Measurements from ENCODE around the gene CTSK. TPM values are rescaled to one million over a fixed set of nuclear protein-coding genes. Genes with fewer than 3 reads are reported as not detected.

Gene CTSK
- total RNA-seq, 2 experiments from 2014 or later = 1.6 to 1.8 TPM

DNA sequence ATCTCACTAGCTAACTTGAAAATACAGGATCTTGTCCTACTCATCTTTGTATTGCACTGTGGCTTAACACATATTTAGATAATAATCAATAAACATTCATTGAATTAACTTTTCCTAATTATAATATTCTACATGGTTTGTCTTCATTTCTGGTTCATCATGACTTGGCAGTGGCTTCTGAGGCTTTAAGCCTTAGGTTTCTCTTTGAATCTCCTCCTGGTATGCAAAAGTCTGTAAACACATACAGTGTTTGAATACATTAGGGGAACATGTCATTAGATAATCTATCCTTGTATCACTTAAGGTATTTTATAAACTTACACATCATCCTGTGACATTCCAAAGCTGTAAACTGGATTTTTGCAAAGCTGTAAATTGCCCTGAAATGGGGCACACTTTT lies 20.6 kb downstream of the CTSK start:
- intact Hi-C loops (cut with micrococcal nuclease; ENCODE audit: unreplicated experiment) = no loop called here
- Histone ChIP-seq H4K20me1 (ENCODE audit: insufficient read depth, low read length) (no peaks in the 10 kb centered on the region), H3K36me3 (ENCODE audit: insufficient read depth, low read length) (no peaks in the 10 kb centered on the region), H3K27ac (ENCODE audit: low read depth, low read length, poor library complexity, severe bottlenecking) (no peak overlapping the region), H3K9me3 (ENCODE audit: low read length) (no peaks in the 10 kb centered on the region), H3K4me1 (ENCODE audit: insufficient read depth, low read length, poor library complexity, severe bottlenecking) (peaks cover 12% of the 10 kb centered on the region), H3K9me2 (ENCODE audit: insufficient read depth, low read length) (no peaks in the 10 kb centered on the region), H3K4me2 (ENCODE audit: low read length) (peak overlapping the region; percentile 35), H3K79me2 (ENCODE audit: insufficient read depth, low read depth, low read length) (no peaks in the 10 kb centered on the region), H2AFZ (ENCODE audit: low read length) (0 out of 2 replicates have a peak overlapping the region, but pooled peaks have one; percentile 8), H3K4me3 (ENCODE audit: low read depth, low read length, poor library complexity, severe bottlenecking) (no peak overlapping the region)
- no TSS peak for BruUV-seq (replicated peaks)
- TF ChIP-seq, protein P1, sequence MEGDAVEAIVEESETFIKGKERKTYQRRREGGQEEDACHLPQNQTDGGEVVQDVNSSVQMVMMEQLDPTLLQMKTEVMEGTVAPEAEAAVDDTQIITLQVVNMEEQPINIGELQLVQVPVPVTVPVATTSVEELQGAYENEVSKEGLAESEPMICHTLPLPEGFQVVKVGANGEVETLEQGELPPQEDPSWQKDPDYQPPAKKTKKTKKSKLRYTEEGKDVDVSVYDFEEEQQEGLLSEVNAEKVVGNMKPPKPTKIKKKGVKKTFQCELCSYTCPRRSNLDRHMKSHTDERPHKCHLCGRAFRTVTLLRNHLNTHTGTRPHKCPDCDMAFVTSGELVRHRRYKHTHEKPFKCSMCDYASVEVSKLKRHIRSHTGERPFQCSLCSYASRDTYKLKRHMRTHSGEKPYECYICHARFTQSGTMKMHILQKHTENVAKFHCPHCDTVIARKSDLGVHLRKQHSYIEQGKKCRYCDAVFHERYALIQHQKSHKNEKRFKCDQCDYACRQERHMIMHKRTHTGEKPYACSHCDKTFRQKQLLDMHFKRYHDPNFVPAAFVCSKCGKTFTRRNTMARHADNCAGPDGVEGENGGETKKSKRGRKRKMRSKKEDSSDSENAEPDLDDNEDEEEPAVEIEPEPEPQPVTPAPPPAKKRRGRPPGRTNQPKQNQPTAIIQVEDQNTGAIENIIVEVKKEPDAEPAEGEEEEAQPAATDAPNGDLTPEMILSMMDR (conservative IDR thresholded peaks at IDR 0.05; ENCODE audit: low read length) = no peak
- no peak for TF ChIP-seq EZH2phosphoT487 (IDR thresholded peaks at IDR 0.05; ENCODE audit: borderline replicate concordance, low read depth, low read length)
- no peak for DNase-seq (ENCODE audit: low spot score)
- POLR2A ChIA-PET = interaction anchor here (0.9 to 1.0 kb wide), 2 partner anchors 19 to 22 kb away, joined by 3 to 4 read pairs; partner anchors contain the start of gene CTSS
- CTCF ChIA-PET (ENCODE audit: unreplicated experiment) = no interaction called here

DNA sequence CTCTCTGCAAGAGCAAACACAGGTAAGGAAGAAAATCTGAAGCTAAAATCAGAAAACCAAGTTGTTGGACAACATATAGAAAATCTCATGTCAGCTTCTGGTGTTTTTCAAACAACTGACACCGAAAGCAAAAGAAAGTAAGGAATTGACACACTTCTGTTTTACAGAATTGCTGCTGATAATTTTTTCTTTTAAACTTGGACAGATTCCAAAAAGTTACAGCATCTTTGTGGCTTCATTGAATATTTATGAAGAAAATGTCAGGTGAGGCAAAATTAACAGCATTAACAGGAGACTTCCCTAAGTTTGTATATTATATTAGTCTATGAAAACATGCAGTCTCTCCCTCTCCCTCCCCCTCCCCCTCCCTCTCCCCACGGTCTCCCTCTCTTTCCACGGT lies 27.6 kb downstream of the CTSK start:
- intact Hi-C loops (cut with micrococcal nuclease; ENCODE audit: unreplicated experiment) = no loop called here

DNA sequence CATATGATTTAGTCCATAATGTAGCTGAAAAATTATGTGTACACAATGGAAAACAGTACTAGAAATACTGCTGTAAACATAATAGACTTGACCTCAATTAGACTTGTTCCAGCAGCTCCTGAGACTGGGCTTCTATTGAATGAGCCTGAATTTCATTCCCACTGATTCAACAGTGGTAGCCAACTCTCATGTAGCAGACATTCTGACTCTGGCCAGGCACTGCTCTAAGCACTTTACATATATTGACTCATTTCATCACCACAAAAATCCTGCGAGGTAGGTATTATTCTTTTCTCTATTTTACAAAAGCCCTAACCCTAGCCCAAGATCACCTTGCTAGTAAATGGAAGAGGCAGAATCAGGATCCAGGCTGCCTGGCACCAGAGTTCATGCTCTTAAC lies 29.7 kb downstream of the CTSK start:
- Histone ChIP-seq H4K20me1 (ENCODE audit: insufficient read depth, low read length) (no peaks in the 10 kb centered on the region), H3K36me3 (ENCODE audit: insufficient read depth, low read length) (no peaks in the 10 kb centered on the region), H3K4me3 (ENCODE audit: low read depth, low read length, poor library complexity, severe bottlenecking) (no peak overlapping the region), H3K79me2 (ENCODE audit: insufficient read depth, low read depth, low read length) (no peaks in the 10 kb centered on the region), H3K4me2 (ENCODE audit: low read length) (no peak overlapping the region), H3K27ac (ENCODE audit: low read depth, low read length, poor library complexity, severe bottlenecking) (no peak overlapping the region), H3K4me1 (ENCODE audit: insufficient read depth, low read length, poor library complexity, severe bottlenecking) (no peaks in the 10 kb centered on the region), H3K9me3 (ENCODE audit: low read length) (no peaks in the 10 kb centered on the region), H3K9me2 (ENCODE audit: insufficient read depth, low read length) (no peaks in the 10 kb centered on the region), H2AFZ (ENCODE audit: low read length) (no peak overlapping the region)
- TF ChIP-seq, protein P1 (conservative IDR thresholded peaks at IDR 0.05; ENCODE audit: low read length) = no peak
- no peak for TF ChIP-seq EZH2phosphoT487 (IDR thresholded peaks at IDR 0.05; ENCODE audit: borderline replicate concordance, low read depth, low read length)
- DNase-seq (ENCODE audit: low spot score) = no peak
- BruUV-seq (replicated peaks) = no TSS peak
- intact Hi-C loops (cut with micrococcal nuclease; ENCODE audit: unreplicated experiment) = no loop called here
- POLR2A ChIA-PET = interaction anchor here (0.7 kb wide), 1 partner anchor 383 kb away, joined by 4 read pairs; no protein-coding TSS in a partner anchor
- CTCF ChIA-PET (ENCODE audit: unreplicated experiment) = no interaction called here

More for the DNA sequence above, 27.6 kb downstream of the CTSK start:
- no peaks in the 10 kb centered on the region for H3K4me1 ChIP-seq (ENCODE audit: insufficient read depth, low read length, poor library complexity, severe bottlenecking)
- H3K79me2 ChIP-seq (ENCODE audit: insufficient read depth, low read depth, low read length) = no peaks in the 10 kb centered on the region
- no peak overlapping the region for H3K4me2 ChIP-seq (ENCODE audit: low read length)
- DNase-seq (ENCODE audit: low spot score) = no peak
- H2AFZ ChIP-seq (ENCODE audit: low read length) = no peak overlapping the region
- ChIA-PET POLR2A (no interaction called here), CTCF (ENCODE audit: unreplicated experiment) (no interaction called here)
- H3K36me3 ChIP-seq (ENCODE audit: insufficient read depth, low read length) = no peaks in the 10 kb centered on the region
- no peaks in the 10 kb centered on the region for H3K9me2 ChIP-seq (ENCODE audit: insufficient read depth, low read length)
- no peak overlapping the region for H3K27ac ChIP-seq (ENCODE audit: low read depth, low read length, poor library complexity, severe bottlenecking)
- no peaks in the 10 kb centered on the region for H4K20me1 ChIP-seq (ENCODE audit: insufficient read depth, low read length)
- H3K4me3 ChIP-seq (ENCODE audit: low read depth, low read length, poor library complexity, severe bottlenecking) = no peak overlapping the region
- BruUV-seq (replicated peaks) = no TSS peak
- TF ChIP-seq, protein P1 (conservative IDR thresholded peaks at IDR 0.05; ENCODE audit: low read length) = no peak
- TF ChIP-seq EZH2phosphoT487 (IDR thresholded peaks at IDR 0.05; ENCODE audit: borderline replicate concordance, low read depth, low read length) = no peak
- H3K9me3 ChIP-seq (ENCODE audit: low read length) = no peaks in the 10 kb centered on the region

All from OCI-LY7 (cell line).